HG02642 (cell line): ENCODE measurements around the gene SAPCD2.

ENCODE experiments used
- ATAC-seq: cut with Tn5 transposase; IDR thresholded peaks from one replicate; pipeline ENCODE4 v1.9.1; 2021; ENCODE audit warnings: mild to moderate bottlenecking; ENCODE audit not compliant: unreplicated experiment, poor library complexity

SAPCD2 gene

GRCh38 chr9:137107982-137108381, 37.6 kb upstream of the SAPCD2 start:
- ATAC-seq = no peak

DNA sequence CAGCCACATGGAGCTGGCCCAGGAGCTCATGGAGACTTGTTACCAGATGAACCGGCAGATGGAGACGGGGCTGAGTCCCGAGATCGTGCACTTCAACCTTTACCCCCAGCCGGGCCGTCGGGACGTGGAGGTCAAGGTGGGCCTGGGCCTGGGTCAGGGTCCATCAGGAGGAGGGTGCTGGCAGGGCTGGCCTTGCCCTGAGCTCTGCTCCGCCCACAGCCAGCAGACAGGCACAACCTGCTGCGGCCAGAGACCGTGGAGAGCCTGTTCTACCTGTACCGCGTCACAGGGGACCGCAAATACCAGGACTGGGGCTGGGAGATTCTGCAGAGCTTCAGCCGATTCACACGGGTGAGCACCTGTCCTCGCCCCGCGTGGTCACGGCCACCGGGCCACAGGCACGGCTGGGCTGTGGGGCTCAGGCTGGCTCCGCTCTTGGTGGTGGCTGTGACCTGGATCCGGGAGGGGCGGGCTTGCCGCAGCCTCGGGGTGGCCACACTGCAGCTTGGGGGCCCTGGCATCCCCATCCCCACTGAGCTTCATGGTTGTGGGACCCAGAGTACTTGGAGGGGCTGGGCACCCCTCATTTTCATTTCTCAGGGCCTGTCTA, 37.1 kb upstream of the SAPCD2 start:
- no peak for ATAC-seq

GRCh38 chr9:137106662-137107250, 36.4 kb upstream of the SAPCD2 start:
- no peak for ATAC-seq

DNA sequence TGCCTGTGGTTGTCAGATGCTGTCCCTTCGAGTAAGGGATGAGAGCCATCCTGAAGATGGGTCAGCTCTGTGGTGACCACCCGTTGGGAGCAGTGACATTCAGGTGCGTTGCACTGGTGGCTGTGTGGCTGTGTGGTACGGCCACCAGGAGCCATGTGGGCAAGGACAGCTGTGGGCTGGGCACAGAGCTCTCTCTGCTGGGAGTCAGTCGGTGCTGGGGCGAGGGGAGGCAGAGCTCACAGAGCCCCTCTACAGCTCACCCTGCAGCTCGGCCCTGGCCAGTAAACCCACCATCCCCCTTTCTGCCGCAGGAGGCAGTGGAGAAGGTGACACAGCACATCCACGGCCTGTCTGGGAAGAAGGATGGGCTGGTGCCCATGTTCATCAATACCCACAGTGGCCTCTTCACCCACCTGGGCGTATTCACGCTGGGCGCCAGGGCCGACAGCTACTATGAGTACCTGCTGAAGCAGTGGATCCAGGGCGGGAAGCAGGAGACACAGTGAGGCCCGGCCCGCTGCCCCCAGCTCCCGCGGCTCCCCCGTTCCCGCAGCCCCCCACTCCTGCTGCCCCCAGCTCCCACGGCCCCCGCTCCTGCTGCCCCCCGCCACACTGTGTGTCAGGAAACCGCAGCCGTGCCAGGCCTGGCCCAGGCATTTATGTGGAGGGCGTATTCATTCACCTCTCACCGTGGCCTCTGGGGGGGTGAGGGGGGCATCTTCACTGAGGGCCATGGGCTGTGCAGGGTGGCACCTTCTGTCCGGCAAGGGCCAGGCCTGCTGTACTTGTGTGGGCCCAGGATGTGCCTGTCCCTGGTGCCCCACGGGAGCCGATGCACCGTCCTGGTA, 35.7 kb upstream of the SAPCD2 start:
- no peak for ATAC-seq

GRCh38 chr9:137103206-137103999, 33.0 kb upstream of the SAPCD2 start:
- ATAC-seq = no peak

- ATAC-seq = no peak
These were observed 28.9 kb upstream of the SAPCD2 start for GRCh38 chr9:137099231-137099630.

DNA sequence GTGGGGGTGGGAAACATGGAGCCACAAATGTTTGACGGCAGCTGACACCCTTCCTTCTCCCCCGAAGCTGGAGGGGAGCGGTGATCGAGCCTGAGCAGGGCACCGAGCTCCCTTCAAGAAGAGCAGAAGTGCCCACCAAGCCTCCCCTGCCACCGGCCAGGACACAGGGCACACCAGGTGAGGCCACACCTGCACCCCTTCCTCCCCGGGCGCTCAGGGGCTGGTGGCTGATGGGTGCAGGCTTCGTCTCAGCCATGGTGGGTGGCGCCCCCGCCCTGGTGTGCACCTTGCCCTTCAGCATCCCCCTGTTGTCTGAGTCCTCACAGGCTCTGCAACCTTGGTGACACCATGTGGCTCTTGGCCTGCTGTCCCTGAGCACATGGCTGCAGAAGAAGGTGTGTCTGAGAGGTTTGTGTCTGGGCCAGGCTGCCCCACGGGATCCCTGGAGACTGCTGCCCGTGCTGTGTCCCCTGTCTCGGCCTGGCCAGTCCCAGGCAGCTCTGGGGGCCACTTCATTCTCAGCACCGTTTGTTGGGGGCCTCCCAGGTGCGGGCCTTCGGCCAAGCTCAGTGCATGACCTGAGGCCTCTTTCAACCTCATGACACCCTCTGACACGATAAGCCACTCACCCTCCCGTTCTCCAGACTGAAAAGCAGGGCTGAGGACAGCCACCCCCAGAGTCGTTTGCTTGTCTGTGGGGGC, 27.6 kb upstream of the SAPCD2 start:
- ATAC-seq = no peak

GRCh38 chr9:137096785-137097546, 26.6 kb upstream of the SAPCD2 start:
- no peak for ATAC-seq

DNA sequence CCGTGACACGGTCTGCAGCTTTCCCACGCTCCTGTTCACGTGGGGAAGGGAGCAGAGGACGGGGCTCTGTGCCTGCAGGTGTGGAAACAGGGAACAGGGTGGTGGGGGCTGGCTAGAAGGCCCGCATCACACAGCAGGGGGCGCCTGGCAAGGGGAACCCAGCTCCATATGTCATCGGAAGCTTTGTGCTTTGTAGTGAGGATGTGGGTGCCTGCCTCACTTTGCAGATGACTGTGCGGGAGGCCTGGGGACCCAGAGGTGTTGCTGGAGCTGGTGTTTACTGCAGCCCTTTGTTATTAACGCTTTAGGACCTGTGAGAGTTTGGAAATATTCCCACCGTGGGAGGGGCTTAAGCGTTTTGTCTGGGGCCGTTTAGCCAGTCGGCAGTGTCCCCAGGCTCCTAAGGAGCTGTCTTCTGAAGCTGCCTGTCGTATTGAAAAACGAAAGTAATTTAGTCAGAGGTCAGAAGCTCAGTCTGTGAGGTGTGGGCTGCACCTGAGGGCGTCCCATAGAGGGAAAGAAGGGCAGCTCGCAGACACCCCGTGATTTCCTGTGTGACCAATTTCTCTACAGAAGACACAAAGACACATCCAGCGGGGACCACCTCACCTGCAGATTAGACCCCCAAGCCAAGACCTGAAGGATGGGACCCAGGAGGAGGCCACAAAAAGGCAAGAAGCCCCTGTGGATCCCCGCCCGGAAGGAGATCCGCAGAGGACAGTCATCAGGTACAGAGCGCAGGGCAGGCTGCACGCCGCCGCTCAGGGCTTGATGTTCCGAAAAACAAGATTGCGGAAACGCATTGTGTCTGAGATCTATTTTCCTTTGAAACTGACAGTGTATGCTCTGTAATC, 25.5 kb upstream of the SAPCD2 start:
- ATAC-seq = peak; percentile 80

DNA sequence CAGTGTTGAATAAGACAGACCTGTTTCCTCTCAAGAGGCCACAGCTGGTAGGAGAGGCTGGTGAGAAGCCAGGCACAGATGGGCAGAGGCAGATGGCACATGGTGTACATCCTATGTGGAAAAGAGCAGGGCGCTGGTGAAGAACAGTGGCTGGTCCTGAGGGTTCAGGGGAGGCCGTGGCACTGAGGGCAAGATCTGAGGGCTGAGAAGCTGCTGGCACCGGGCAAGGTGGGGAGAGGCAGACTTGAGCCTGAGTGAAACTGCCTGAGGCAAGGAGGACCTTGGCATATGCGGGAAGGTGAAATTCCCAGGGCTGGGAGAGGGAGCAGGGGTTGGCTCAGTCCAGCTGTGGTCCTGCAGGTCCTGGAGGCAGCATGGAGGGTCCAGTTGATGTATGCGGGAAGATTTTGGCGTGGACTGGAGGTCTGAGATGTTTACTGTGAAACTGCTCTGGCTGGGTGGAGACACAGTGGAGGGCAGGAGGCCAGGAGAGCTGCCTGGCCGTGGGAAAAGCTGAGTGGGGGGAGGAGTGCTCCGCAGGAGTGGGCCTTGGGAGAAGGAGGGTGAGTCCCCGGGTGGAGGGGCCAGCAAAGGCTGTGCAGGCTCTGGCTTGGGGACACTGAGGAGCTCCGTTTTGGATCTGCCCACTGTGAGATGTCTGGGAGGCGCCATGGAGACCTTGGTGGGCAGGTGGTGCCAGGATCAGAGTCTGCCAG, 19.0 kb upstream of the SAPCD2 start:
- no peak for ATAC-seq

GRCh38 chr9:137088121-137088520, 17.8 kb upstream of the SAPCD2 start:
- no peak for ATAC-seq

DNA sequence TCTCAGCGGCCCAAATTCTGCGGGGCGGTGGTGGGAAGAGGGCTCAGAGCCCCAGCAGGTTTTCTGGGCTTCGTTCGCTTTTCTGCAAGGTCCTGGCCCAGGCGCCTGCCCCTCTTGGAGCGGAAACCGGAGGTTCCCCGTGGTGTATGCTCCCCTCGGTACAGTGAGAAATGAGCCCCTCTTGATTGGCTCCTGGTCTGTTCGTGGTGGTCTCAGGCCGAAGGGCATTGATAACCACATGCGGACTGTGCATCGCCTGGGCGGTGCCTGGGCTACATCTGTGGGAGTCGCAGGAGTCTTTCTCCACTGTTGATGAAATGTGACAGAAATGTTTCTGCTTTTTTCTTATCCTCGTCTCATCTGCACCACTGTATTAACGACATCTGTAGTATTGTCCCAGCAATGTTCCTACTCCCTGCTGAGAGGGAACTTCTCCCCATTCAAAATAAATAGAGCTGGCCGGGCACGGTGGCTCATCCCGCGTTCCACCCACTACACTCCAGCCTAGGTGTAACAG, 17.1 kb upstream of the SAPCD2 start:
- no peak for ATAC-seq

DNA sequence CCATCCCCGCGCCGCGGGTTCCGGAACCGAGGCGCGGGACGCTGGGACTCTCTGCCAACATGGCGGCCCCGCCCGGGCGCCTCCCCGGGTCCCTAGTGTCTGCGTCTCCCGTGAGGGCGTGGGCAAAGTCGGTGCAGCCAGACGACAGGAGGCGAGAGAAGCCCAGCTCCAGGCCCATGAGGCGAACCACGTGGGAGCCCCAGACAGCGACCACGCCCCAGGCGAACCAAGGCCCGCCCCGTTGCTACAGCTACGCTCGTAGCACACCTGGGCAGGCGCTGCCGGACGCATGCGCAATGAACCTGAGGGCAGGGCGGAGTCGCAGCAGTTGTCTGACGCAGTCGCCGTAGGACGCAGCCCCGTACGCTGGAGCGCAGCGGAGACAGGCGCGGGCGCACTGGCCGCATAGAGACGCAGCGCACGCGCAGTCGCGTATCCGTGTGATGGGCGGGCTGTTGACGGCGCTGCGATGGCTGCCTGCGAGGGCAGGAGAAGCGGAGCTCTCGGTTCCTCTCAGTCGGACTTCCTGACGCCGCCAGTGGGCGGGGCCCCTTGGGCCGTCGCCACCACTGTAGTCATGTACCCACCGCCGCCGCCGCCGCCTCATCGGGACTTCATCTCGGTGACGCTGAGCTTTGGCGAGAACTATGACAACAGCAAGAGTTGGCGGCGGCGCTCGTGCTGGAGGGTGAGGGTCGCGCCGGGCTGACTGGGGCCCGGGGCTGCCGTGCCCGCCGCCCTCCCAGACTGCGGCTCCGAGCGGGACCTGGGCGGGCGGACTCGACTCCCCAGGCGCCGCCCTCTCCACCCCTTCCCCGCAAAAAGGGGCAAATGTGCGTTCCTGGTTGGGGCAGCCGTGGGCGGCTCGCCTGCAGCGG, 16.4 kb upstream of the SAPCD2 start, which contains the start of gene MAN1B1:
Gene MAN1B1, plus strand, starts transcription at position 455 of the 878 bp plus-strand sequence. Its CDS starts 15 bp downstream, at position 470.
- ATAC-seq = peak; percentile 79

DNA sequence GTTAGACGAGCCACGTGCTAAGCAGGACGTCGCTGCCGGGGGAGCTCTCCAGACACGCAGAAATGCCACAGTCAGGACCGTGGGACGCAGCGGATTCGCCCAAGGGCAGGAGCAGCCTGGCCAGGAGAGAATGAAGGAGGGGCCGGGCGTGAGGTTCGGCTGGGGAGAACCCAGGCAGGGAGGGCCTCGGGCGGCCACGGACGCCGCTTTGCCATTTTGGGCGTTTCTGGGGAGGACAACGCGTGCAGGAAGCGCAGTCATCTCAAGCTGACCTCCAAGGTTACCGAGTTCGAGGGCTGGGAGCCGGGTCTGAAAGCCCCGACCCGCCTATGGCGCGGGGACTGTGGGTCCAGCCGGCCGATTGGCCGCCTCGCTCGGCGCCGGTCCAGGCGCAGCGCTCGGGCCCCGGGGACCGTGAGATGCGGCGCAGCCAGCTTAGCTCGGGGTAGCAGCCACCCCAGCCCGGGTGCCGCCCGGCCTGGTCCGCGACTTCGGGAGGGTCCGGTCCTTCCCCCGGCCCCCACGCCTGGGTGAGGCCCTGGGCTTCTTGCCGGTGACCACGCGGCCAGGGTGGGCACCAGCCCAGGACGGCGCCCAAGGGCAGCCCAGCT, 15.7 kb upstream of the SAPCD2 start:
- peak; percentile 10 for ATAC-seq

GRCh38 chr9:137084526-137084925, 14.2 kb upstream of the SAPCD2 start:
- ATAC-seq = no peak

- no peak for ATAC-seq
These were observed 13.1 kb upstream of the SAPCD2 start for GRCh38 chr9:137083394-137084004.
